ENCODE data around the gene CHIT1. TPM values are rescaled to one million over a fixed set of nuclear protein-coding genes. Genes with fewer than 3 reads are reported as not detected.

CHIT1 gene
- total and polyA plus RNA-seq, 2 experiments from 2014 or later, result 0.07 to 0.47 TPM

DNA sequence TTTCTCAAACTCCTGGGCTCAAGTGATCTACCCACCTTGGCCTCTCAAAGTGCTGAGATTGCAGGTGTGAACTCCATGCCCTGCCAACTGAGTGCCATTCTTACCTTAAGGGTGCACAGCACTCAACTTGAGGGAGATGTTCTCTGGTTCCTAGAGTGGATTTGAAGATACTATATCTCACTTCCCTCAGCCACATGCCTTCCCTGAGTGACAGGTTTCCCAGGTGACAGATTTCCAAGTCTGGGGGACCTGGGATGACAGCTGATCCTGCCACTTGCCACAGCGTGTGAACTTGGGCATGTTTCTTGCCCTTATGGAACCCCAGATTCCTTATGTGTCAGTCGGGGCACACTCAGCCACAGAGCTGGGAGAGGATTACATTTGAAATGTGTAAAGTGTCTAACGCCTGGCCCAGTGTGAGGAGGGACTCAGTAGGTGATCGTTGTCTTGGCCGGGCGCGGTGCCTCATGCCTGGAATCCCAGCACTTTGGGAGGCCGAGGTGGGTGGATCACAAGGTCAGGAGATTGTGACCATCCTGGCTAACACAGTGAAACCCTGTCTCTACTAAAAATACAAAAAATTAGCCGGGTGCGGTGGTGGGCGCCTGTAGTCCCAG, 46.3 kb upstream of the CHIT1 start (continued):
- TF ChIP-seq, protein P1, sequence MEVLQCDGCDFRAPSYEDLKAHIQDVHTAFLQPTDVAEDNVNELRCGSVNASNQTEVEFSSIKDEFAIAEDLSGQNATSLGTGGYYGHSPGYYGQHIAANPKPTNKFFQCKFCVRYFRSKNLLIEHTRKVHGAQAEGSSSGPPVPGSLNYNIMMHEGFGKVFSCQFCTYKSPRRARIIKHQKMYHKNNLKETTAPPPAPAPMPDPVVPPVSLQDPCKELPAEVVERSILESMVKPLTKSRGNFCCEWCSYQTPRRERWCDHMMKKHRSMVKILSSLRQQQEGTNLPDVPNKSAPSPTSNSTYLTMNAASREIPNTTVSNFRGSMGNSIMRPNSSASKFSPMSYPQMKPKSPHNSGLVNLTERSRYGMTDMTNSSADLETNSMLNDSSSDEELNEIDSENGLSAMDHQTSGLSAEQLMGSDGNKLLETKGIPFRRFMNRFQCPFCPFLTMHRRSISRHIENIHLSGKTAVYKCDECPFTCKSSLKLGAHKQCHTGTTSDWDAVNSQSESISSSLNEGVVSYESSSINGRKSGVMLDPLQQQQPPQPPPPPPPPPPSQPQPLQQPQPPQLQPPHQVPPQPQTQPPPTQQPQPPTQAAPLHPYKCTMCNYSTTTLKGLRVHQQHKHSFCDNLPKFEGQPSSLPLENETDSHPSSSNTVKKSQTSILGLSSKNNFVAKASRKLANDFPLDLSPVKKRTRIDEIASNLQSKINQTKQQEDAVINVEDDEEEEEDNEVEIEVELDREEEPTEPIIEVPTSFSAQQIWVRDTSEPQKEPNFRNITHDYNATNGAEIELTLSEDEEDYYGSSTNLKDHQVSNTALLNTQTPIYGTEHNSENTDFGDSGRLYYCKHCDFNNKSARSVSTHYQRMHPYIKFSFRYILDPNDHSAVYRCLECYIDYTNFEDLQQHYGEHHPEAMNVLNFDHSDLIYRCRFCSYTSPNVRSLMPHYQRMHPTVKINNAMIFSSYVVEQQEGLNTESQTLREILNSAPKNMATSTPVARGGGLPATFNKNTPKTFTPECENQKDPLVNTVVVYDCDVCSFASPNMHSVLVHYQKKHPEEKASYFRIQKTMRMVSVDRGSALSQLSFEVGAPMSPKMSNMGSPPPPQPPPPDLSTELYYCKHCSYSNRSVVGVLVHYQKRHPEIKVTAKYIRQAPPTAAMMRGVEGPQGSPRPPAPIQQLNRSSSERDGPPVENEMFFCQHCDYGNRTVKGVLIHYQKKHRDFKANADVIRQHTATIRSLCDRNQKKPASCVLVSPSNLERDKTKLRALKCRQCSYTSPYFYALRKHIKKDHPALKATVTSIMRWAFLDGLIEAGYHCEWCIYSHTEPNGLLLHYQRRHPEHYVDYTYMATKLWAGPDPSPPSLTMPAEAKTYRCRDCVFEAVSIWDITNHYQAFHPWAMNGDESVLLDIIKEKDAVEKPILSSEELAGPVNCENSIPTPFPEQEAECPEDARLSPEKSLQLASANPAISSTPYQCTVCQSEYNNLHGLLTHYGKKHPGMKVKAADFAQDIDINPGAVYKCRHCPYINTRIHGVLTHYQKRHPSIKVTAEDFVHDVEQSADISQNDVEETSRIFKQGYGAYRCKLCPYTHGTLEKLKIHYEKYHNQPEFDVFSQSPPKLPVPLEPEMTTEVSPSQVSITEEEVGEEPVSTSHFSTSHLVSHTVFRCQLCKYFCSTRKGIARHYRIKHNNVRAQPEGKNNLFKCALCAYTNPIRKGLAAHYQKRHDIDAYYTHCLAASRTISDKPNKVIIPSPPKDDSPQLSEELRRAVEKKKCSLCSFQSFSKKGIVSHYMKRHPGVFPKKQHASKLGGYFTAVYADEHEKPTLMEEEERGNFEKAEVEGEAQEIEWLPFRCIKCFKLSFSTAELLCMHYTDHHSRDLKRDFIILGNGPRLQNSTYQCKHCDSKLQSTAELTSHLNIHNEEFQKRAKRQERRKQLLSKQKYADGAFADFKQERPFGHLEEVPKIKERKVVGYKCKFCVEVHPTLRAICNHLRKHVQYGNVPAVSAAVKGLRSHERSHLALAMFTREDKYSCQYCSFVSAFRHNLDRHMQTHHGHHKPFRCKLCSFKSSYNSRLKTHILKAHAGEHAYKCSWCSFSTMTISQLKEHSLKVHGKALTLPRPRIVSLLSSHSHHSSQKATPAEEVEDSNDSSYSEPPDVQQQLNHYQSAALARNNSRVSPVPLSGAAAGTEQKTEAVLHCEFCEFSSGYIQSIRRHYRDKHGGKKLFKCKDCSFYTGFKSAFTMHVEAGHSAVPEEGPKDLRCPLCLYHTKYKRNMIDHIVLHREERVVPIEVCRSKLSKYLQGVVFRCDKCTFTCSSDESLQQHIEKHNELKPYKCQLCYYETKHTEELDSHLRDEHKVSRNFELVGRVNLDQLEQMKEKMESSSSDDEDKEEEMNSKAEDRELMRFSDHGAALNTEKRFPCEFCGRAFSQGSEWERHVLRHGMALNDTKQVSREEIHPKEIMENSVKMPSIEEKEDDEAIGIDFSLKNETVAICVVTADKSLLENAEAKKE (CRISPR knock-in tag; IDR thresholded peaks at IDR 0.05), result no peak
- TF ChIP-seq CREB1 (CRISPR knock-in tag; IDR thresholded peaks at IDR 0.05; ENCODE audit: low read depth) (no peak), ZNF114 (CRISPR knock-in tag; IDR thresholded peaks at IDR 0.05) (no peak), EZH2phosphoT487 (IDR thresholded peaks at IDR 0.05; ENCODE audit: unreplicated experiment) (no peak), JUNB (IDR thresholded peaks at IDR 0.05; ENCODE audit: unreplicated experiment) (no peak)
- TF ChIP-seq, protein P2, sequence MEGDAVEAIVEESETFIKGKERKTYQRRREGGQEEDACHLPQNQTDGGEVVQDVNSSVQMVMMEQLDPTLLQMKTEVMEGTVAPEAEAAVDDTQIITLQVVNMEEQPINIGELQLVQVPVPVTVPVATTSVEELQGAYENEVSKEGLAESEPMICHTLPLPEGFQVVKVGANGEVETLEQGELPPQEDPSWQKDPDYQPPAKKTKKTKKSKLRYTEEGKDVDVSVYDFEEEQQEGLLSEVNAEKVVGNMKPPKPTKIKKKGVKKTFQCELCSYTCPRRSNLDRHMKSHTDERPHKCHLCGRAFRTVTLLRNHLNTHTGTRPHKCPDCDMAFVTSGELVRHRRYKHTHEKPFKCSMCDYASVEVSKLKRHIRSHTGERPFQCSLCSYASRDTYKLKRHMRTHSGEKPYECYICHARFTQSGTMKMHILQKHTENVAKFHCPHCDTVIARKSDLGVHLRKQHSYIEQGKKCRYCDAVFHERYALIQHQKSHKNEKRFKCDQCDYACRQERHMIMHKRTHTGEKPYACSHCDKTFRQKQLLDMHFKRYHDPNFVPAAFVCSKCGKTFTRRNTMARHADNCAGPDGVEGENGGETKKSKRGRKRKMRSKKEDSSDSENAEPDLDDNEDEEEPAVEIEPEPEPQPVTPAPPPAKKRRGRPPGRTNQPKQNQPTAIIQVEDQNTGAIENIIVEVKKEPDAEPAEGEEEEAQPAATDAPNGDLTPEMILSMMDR (conservative IDR thresholded peaks at IDR 0.05; ENCODE audit: low read depth in 2 of 2), result no peak
- TF ChIP-seq, protein P3, sequence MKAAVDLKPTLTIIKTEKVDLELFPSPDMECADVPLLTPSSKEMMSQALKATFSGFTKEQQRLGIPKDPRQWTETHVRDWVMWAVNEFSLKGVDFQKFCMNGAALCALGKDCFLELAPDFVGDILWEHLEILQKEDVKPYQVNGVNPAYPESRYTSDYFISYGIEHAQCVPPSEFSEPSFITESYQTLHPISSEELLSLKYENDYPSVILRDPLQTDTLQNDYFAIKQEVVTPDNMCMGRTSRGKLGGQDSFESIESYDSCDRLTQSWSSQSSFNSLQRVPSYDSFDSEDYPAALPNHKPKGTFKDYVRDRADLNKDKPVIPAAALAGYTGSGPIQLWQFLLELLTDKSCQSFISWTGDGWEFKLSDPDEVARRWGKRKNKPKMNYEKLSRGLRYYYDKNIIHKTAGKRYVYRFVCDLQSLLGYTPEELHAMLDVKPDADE (IDR thresholded peaks at IDR 0.05), result no peak
